OCI-LY3 (cell line): Measurements from ENCODE around the gene TUB.

ENCODE experiments used
- H2AFZ ChIP-seq: fragments of 200-600, 300-600 bp; shearing (Covaris generic); 2 replicates; pipeline ENCODE4 v1.6.0; 2014; ENCODE audit warnings: antibody characterized with exemption, low read depth, low read length
- H3K27ac ChIP-seq: fragments of 200-600, 300-600 bp; sonication (generic); 2 replicates; pipeline ENCODE4 v1.5.1; 2014; ENCODE audit warnings: mild to moderate bottlenecking, low read length, moderate library complexity, mixed read lengths
- H3K27me3 ChIP-seq: fragments of 200-600, 300-600 bp; sonication (generic); 2 replicates; pipeline ENCODE4 v1.6.1; 2014; ENCODE audit warnings: low read depth, low read length, mixed read lengths
- H3K36me3 ChIP-seq: fragments of 200-600, 300-600 bp; sonication (generic); replicated peaks from 2 replicates; pipeline ENCODE3; 2014; ENCODE audit warnings: low read depth, low read length, mixed read lengths
- H3K4me1 ChIP-seq: fragments of 300-600, 200-600 bp; sonication (generic); 2 replicates; pipeline ENCODE4 v1.6.1; 2014; ENCODE audit warnings: low read length, mixed read lengths
- H3K4me2 ChIP-seq: fragments of 200-600, 300-600 bp; sonication (generic); 2 replicates; pipeline ENCODE4 v1.6.1; 2014; ENCODE audit warnings: low read length, mixed read lengths
- H3K4me3 ChIP-seq: fragments of 300-600, 200-600 bp; sonication (generic); 2 replicates; pipeline ENCODE4 v1.5.1; 2014; ENCODE audit warnings: antibody characterized with exemption, mild to moderate bottlenecking, low read length, moderate library complexity
- H3K79me2 ChIP-seq: fragments of 300-600, 200-600 bp; shearing (Covaris generic); 2 replicates; pipeline ENCODE4 v1.6.1; 2014; ENCODE audit warnings: mild to moderate bottlenecking, low read length, mixed read lengths
- H3K9ac ChIP-seq: fragments of 300-600, 200-600 bp; shearing (Covaris generic); 2 replicates; pipeline ENCODE4 v1.6.0; 2014; ENCODE audit warnings: mild to moderate bottlenecking, low read length, moderate library complexity
- H3K9me3 ChIP-seq: fragments of 200-600, 300-600 bp; shearing (Covaris generic); 2 replicates; pipeline ENCODE4 v1.6.1; 2014; ENCODE audit warnings: low read length, mixed read lengths; ENCODE audit not compliant: insufficient read depth
- H4K20me1 ChIP-seq: fragments of 200-600, 300-600 bp; sonication (generic); 2 replicates; pipeline ENCODE4 v1.6.1; 2016; ENCODE audit warnings: low read length, mixed read lengths; ENCODE audit not compliant: insufficient read depth
- EZH2phosphoT487 ChIP-seq: fragments of 200-600 bp; shearing (Covaris generic); IDR thresholded peaks from 2 replicates; pipeline ENCODE4 v1.6.1; 2018; ENCODE audit warnings: antibody characterized with exemption, mixed run types, low read depth
- TF ChIP-seq, protein P1 (sequence below): fragments of 200-600, 300-600 bp; sonication (generic); IDR thresholded peaks from 2 replicates; pipeline ENCODE4 v1.5.1; 2014; ENCODE audit warnings: antibody characterized with exemption, low read length, low read depth

TUB gene

DNA sequence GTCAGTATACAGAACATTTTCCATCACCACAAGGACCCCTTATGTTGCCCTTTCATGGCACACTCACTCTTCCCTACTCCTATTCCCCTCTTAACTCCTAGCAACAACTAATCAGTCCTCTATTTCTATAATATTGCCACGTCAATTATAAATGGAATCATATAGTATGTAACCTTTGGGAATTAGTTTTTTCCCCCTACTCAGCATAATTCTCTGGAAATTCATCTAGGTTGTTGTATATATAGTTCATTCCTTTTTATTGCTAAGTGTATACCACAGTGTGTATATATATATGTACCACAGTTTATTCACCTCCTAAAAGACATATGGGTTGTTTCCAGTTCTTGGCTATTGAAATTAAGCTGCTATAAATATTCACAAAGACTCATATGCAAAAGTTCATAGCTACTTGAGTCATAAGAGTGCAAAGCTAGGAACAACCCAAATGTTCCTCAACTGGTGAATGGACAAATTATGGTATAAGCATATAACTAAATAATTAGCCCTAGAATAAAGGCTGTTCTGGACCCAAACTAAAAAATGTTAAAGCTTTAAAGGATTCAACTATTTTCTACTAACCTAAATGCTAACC, 41.3 kb downstream of the TUB start:
- no peak overlapping the region for H3K4me3 ChIP-seq
- no peak overlapping the region for H3K9ac ChIP-seq
- H3K27me3 ChIP-seq: no peaks in the 10 kb centered on the region
- no peak overlapping the region for H2AFZ ChIP-seq
- no peaks in the 10 kb centered on the region for H3K9me3 ChIP-seq
- no peaks in the 10 kb centered on the region for H3K79me2 ChIP-seq
- H3K36me3 ChIP-seq: no peaks in the 10 kb centered on the region
- peaks cover under 1% of the 10 kb centered on the region; the same call in 1 of the 2 replicates for H3K4me1 ChIP-seq
- H3K4me2 ChIP-seq: no peak overlapping the region
- H4K20me1 ChIP-seq: no peaks in the 10 kb centered on the region
- H3K27ac ChIP-seq: no peak overlapping the region
- TF ChIP-seq, protein P1, sequence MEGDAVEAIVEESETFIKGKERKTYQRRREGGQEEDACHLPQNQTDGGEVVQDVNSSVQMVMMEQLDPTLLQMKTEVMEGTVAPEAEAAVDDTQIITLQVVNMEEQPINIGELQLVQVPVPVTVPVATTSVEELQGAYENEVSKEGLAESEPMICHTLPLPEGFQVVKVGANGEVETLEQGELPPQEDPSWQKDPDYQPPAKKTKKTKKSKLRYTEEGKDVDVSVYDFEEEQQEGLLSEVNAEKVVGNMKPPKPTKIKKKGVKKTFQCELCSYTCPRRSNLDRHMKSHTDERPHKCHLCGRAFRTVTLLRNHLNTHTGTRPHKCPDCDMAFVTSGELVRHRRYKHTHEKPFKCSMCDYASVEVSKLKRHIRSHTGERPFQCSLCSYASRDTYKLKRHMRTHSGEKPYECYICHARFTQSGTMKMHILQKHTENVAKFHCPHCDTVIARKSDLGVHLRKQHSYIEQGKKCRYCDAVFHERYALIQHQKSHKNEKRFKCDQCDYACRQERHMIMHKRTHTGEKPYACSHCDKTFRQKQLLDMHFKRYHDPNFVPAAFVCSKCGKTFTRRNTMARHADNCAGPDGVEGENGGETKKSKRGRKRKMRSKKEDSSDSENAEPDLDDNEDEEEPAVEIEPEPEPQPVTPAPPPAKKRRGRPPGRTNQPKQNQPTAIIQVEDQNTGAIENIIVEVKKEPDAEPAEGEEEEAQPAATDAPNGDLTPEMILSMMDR: no peak
- TF ChIP-seq EZH2phosphoT487: no peak

DNA sequence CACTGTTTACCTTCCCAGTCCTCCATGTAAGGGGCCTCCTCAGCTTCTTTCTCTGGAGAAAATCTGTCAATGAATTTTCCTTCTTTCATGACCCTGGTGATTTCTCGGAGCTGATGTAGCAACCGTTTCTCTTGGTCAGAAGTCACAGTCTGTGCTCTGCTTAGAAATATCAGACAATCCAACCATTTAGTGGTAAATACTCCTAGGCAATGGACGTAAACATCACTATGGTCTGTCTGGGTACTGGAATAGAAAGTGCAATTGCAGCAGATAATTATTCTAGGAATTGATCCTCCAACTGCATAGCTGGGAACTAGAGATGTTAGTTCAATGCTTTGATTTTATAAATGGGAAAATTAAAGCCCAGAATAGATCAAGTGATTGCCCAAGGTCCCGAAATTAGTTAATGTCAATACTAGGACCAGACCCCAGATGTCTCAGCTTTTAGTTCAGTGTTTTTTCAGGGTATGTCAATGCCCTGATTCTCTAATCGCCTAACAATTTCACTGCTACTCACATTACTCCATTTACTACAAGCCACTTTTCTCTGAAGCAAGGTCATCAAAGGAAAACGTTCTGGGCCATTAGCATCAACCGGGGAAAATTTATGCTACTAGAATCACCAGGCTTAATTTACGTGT, 45.8 kb downstream of the TUB start:
- Histone ChIP-seq H3K27ac (no peak overlapping the region), H3K27me3 (no peaks in the 10 kb centered on the region; the same call in 1 of the 2 replicates), H3K4me1 (peaks cover 8% of the 10 kb centered on the region), H3K9ac (no peak overlapping the region), H3K4me3 (no peak overlapping the region), H3K4me2 (no peak overlapping the region), H3K9me3 (no peaks in the 10 kb centered on the region), H4K20me1 (no peaks in the 10 kb centered on the region), H2AFZ (no peak overlapping the region), H3K79me2 (no peaks in the 10 kb centered on the region), H3K36me3 (no peaks in the 10 kb centered on the region)
- TF ChIP-seq EZH2phosphoT487: no peak
- TF ChIP-seq, protein P1: no peak

DNA sequence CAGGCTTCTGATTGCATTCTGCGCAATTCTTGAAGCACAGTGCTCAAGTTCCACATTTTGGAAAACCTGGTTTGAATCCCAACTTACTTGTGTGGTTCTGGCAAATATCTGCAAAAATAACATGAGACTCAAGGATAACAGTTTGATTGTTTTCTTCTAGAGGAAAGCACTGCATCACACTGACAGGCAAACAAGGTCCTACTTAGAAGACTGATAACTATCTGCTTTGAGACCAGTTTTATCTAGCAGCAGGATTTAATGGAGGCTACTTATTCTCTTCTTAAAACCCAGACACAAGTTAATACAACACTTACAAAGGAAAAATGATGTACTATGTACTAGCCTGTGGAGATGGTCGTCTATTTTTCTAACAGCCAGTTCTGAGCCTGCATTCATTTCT, 46.4 kb downstream of the TUB start:
- Histone ChIP-seq H3K4me1 (peaks cover 8% of the 10 kb centered on the region), H3K27ac (no peak overlapping the region), H3K79me2 (no peaks in the 10 kb centered on the region), H2AFZ (no peak overlapping the region), H3K9me3 (no peaks in the 10 kb centered on the region), H3K27me3 (peaks cover 5% of the 10 kb centered on the region; the same call in 1 of the 2 replicates), H4K20me1 (no peaks in the 10 kb centered on the region), H3K36me3 (no peaks in the 10 kb centered on the region), H3K4me2 (no peak overlapping the region), H3K4me3 (no peak overlapping the region), H3K9ac (no peak overlapping the region)
- no peak for TF ChIP-seq EZH2phosphoT487
- TF ChIP-seq, protein P1: no peak

DNA sequence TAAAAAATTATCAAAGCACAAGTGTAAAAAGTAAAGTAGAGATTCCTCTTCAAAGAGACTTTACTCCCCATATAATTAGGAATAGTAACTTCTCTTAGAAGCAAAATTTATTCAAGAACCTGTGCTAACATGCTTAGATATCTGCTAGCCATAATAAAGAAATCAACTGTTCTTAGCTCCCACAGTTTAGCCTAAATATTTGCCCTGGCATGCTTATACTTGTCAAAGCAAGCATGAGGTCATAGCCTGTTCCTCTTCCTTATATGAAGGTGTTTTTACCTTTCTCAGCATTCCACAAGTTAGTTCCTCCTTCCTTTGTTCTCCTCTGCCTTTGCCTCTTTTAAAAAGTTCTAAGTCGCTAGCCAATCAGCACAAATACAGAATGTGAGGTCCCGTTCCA, 57.5 kb downstream of the TUB start:
- Histone ChIP-seq H3K9ac (no peak overlapping the region), H3K27me3 (no peaks in the 10 kb centered on the region), H4K20me1 (no peaks in the 10 kb centered on the region), H3K4me3 (no peak overlapping the region), H3K79me2 (no peaks in the 10 kb centered on the region), H2AFZ (no peak overlapping the region), H3K4me1 (no peaks in the 10 kb centered on the region), H3K9me3 (no peaks in the 10 kb centered on the region), H3K27ac (no peak overlapping the region), H3K4me2 (no peak overlapping the region), H3K36me3 (no peaks in the 10 kb centered on the region)
- TF ChIP-seq, protein P1: no peak
- TF ChIP-seq EZH2phosphoT487: no peak
